Nephron progenitor cell (in vitro differentiated cells): Measurements from ENCODE around the gene HDGFL3.
A peak's percentile ranks its signal among the peaks of the same experiment; 100 is the strongest.

Experiments
- DNase-seq: peaks from one replicate; pipeline ENCODE4 v3.0.0; 2021
- H3K27ac Mint-ChIP-seq: 2 replicates; pipeline ENCODE4 v1.8.0; 2021; ENCODE audit warnings: mild to moderate bottlenecking, moderate library complexity, mixed read lengths
- H3K27me3 Mint-ChIP-seq: 2 replicates; pipeline ENCODE4 v1.8.0; 2021; ENCODE audit warnings: mild to moderate bottlenecking, low read depth, mixed read lengths; ENCODE audit not compliant: poor library complexity
- H3K36me3 Mint-ChIP-seq: 2 replicates; pipeline ENCODE4 v1.8.0; 2021; ENCODE audit warnings: low read depth, mixed read lengths
- H3K4me1 Mint-ChIP-seq: 2 replicates; pipeline ENCODE4 v1.8.0; 2021; ENCODE audit warnings: mixed read lengths
- H3K4me3 Mint-ChIP-seq: 2 replicates; pipeline ENCODE4 v1.8.0; 2021; ENCODE audit warnings: mild to moderate bottlenecking, moderate library complexity, mixed read lengths
- H3K9me3 Mint-ChIP-seq: 2 replicates; pipeline ENCODE4 v1.8.0; 2021; ENCODE audit warnings: mild to moderate bottlenecking, moderate library complexity, mixed read lengths
- TF ChIP-seq, protein P1 (sequence below): fragments of 200-600 bp; sonication (generic); IDR thresholded peaks from 2 replicates; pipeline ENCODE4 v1.5.0; 2021; ENCODE audit warnings: antibody characterized with exemption

The HDGFL3 gene

DNA sequence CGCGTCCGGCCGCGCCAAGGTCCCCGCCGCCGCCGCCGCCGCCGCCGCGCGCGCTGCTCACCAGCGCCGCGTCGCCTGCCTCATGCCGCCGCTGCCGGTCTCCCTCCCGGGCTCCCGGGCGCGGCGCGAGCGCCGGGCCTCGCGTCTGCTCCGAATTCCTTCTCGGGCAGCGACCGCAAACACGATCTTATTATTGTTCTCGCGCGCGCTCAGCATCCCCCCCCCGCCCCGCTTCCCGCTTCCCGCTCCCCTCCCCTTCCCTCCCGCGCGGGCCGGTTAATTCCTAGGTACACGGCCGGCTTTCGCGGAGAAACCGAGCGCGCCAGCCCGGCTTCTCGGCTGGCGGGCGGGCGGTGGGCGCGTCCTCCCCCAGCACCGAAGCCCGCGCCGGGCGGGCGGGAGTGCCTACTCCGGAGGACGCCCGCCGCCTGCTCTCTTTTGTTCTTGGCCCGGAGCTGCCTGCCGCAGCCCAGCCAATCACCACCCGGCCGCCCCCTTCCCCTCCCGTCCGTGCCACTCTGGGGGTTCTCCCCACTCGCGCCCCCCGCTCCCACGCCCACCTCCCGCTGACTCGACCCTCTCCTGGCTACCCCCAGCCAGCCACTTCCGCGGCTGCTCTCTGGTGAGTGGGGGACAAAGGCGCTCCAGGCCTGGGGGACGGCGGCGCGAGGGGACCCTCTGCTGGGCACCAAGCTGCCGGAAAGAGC, at the start of gene HDGFL3:
HDGFL3 (minus strand) TSS at position 164 of the 707 bp plus-strand sequence. CDS start 409 bp downstream, outside the sequence.
- no peaks in the 10 kb centered on the region for H3K36me3 Mint-ChIP-seq
- no peaks in the 10 kb centered on the region for H3K9me3 Mint-ChIP-seq
- TF ChIP-seq, protein P1, sequence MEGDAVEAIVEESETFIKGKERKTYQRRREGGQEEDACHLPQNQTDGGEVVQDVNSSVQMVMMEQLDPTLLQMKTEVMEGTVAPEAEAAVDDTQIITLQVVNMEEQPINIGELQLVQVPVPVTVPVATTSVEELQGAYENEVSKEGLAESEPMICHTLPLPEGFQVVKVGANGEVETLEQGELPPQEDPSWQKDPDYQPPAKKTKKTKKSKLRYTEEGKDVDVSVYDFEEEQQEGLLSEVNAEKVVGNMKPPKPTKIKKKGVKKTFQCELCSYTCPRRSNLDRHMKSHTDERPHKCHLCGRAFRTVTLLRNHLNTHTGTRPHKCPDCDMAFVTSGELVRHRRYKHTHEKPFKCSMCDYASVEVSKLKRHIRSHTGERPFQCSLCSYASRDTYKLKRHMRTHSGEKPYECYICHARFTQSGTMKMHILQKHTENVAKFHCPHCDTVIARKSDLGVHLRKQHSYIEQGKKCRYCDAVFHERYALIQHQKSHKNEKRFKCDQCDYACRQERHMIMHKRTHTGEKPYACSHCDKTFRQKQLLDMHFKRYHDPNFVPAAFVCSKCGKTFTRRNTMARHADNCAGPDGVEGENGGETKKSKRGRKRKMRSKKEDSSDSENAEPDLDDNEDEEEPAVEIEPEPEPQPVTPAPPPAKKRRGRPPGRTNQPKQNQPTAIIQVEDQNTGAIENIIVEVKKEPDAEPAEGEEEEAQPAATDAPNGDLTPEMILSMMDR = no peak
- H3K4me3 Mint-ChIP-seq = peak within 1 kb of the TSS; percentile 98
- peaks cover 37% of the 10 kb centered on the region for H3K4me1 Mint-ChIP-seq
- peak; percentile 71 for DNase-seq
- peak within 1 kb of the TSS; percentile 98 for H3K27ac Mint-ChIP-seq
- H3K27me3 Mint-ChIP-seq = no peaks in the 10 kb centered on the region

DNA sequence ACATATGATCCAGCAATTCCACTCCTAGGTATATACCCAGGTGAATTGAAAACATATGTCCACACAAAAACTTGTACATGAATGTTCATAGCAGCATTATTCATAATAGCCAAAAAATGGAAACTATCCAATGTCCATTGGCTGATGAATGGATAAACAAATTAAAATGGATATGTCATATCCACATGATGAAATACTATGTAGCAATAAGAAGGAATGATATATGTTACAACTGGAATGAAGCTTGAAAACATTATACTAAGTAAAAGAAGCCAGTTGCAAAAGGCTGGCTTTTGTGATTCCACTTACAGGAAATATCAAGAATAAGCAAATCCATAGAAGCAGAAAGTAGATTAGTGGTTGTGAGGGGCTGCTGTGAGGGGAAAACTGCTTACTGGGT, 43.2 kb upstream of the HDGFL3 start:
- Mint-ChIP-seq H3K27ac (no peak overlapping the region), H3K9me3 (peaks cover 10% of the 10 kb centered on the region), H3K36me3 (no peaks in the 10 kb centered on the region), H3K4me1 (no peaks in the 10 kb centered on the region), H3K4me3 (no peak overlapping the region), H3K27me3 (peaks cover 30% of the 10 kb centered on the region)
- TF ChIP-seq, protein P1 = no peak
- no peak for DNase-seq

DNA sequence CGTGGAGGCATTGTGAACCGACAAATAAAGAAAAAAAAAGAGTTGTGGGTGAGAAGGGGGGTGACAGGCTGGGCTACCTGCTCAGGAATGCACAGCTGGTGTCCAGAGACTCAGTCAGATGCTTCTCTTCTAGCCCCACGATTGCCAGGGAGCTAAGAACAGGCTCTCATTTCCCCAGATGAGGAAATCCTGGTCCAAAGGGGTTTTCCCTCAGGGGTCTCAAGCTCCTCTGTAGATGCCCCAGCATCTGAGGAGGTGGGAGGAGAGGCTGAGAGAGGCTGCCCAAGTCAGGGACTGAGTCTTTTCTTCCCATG, 41.4 kb upstream of the HDGFL3 start:
- Mint-ChIP-seq H3K4me3 (no peak overlapping the region), H3K9me3 (peaks cover 24% of the 10 kb centered on the region), H3K27me3 (peaks cover 31% of the 10 kb centered on the region), H3K27ac (no peak overlapping the region), H3K4me1 (no peaks in the 10 kb centered on the region), H3K36me3 (no peaks in the 10 kb centered on the region)
- TF ChIP-seq, protein P1 = no peak
- DNase-seq = no peak

DNA sequence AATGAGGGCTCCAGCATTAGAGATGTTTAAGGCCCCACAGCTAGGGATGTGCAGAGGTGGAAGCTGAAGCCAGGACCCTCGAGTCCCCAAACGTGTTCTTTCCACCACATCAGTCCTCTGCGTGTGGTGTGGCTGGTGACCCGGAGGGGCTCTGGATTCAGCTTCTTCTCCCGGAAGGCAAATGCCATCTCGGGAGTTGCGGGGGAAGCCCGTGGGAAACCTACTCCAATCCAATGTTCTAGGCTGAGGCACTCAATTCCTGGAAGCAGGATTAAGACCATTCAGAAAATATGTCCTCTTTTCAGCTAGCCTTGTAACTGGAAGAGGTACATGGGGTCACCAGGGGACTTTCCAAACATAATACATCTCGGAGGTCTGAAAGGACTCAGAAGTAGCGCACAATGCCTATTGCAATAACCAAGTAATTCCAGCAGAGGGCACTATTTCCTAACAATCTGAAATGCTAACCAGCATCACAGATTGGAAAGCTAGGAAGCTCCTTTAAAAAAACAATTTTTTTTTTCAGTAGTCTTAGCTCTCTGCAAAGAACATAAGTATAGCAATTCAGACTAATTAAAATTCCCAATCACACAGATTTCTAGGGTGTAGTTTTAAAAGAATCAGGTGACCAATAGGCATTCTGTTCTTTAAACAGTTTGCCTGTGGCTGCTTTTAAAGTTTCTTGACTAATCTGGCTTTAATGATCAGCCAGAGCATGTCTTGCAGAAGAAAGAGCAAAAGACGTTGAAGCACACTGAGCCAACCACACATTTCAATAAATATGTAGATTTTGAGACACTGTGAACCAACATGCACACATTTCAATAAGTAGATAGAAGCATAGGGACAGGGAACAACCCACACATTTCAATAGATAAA, 40.8 kb upstream of the HDGFL3 start:
- no peaks in the 10 kb centered on the region for H3K4me1 Mint-ChIP-seq
- DNase-seq = peak; percentile 43
- H3K4me3 Mint-ChIP-seq = no peak overlapping the region
- TF ChIP-seq, protein P1 = peak; percentile 98
- H3K27me3 Mint-ChIP-seq = peaks cover 31% of the 10 kb centered on the region
- peaks cover 28% of the 10 kb centered on the region for H3K9me3 Mint-ChIP-seq
- no peak overlapping the region for H3K27ac Mint-ChIP-seq
- no peaks in the 10 kb centered on the region for H3K36me3 Mint-ChIP-seq

DNA sequence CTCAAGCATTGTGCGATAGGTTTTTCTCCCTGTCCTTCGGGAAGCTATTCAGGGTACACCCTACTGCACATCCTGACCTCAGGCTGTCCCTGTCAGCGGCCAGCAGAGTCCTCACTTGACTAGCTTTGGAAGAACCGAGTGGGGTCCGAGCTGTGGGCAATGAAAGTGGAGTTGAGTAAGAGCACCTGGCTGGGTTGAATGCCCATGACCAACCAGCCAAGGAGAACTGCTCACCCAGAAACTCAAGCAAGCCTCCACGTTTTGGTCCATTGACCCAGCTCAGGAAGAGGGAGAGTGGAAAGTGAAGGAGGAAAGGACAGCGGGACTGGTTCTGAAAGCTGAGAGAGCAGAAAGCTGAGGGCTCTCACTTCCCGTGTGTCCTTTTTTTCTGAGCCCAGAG, 36.0 kb upstream of the HDGFL3 start:
- TF ChIP-seq, protein P1 = no peak
- H3K4me1 Mint-ChIP-seq = no peaks in the 10 kb centered on the region
- peaks cover 68% of the 10 kb centered on the region for H3K9me3 Mint-ChIP-seq
- peak overlapping the region; percentile 13 for H3K27ac Mint-ChIP-seq
- H3K4me3 Mint-ChIP-seq = no peak overlapping the region
- no peak for DNase-seq
- H3K27me3 Mint-ChIP-seq = peaks cover 27% of the 10 kb centered on the region
- H3K36me3 Mint-ChIP-seq = peaks cover 13% of the 10 kb centered on the region
